ENCODE results near the gene MRFAP1.
"Not testable (repeated sequence)": the region's sequence is repeated elsewhere in the genome, so short reads cannot be mapped to it uniquely, and the experiment has no call there.

Gene MRFAP1

DNA sequence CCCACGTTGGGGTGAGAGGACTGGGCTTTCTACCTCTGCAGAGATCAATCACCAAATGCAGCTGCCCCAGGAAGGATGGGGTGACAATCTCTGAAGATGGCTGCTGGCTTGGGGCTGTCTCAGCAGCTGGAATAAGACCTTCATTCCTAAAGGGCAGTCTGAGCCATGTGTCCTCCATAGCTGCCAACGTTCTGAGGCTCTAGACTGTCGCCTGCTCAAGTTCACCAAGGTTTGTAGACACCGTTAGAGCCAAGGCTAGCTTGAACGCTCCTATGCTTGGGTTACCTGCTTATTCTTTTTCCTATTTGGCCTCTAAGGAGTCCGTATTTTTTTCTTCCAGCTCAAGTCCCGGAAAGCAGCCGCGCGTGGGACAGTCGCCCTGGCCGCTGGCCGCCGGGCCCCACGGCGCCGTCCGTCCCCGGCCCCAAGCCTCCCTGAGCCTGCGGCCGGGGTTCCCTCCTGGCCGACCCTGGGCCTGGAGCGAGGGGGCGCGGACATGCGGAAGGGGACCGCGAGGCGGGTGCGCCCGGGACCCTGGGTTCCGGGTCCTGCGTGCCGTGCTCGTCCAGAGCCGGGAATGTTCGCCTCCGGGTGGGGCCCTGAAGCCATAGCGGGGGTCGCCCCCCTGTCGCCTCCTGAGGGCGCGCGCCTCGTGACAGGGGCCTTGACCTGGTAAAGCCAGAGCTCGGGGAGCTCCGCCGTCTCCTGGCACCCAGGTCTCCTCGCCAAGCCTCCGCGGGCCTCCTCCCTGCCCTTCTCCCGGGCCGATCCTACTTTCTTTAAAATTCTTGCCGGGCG is 23.3 kb downstream of the MRFAP1 start:
- H3K4me3 ChIP-seq (ENCODE audit: low read depth, low read length) = no peak overlapping the region
- DNase-seq (ENCODE audit: low read depth) = no peak
- TF ChIP-seq CTCF (IDR thresholded peaks at IDR 0.05; ENCODE audit: insufficient read depth, low read depth, low read length, missing control alignments) = no peak

DNA sequence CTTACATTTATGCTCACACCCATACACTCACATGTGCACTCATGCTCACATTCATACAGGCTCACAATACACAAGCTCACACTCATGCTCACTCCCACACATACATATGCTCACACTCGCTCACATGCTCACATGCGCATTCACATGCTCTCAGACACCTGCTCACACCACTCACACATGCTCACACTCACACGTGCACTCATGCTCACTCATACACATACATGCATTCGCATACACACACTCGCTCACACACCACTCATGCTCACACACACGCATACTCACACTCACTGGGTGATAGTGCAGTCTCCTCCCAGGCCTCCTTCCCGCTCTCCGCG is 24.8 kb downstream of the MRFAP1 start:
- no peak for DNase-seq (ENCODE audit: low read depth)
- H3K4me3 ChIP-seq (ENCODE audit: low read depth, low read length) = no peak overlapping the region
- TF ChIP-seq CTCF (IDR thresholded peaks at IDR 0.05; ENCODE audit: insufficient read depth, low read depth, low read length, missing control alignments) = no peak

DNA sequence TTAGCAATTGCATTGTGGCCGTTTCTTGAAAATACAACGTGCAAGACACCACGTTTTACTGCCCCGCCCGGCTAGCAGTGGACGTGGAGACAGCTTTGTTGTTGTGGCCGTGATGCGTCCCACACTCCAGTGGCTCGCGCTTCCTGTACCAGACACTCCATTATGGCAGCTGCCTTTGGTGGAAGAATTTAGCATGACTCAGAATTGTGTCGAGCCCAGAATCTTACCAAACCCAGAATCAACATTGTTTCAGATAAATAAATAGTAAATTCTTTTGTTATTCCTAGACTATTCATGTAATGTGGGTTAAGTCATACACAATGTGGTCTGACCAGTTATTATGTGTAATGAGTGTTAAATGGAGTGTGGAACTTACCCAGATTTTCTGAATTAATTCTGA is 27.9 kb downstream of the MRFAP1 start:
- DNase-seq (ENCODE audit: low read depth) = no peak
- no peak overlapping the region for H3K4me3 ChIP-seq (ENCODE audit: low read depth, low read length)
- TF ChIP-seq CTCF (IDR thresholded peaks at IDR 0.05; ENCODE audit: insufficient read depth, low read depth, low read length, missing control alignments) = no peak

DNA sequence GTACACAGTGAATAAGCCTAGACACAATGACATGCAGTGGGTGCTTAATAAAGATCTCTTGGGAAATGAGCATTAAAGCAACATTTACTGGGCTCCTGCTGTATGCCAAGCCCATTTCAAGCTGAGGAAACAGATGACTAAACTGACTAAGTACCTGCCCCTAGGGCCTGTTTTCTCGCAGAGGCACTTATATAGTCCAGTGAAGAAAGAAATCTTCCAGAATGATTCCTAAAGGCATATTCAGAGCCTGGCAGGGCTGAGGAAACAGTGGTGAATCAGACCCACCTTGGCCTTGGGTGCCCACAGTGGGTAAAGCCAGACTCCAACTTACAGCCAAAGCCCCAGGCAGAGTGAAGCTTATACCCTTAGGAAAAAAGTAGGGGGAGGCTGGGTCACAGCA is 31.2 kb downstream of the MRFAP1 start:
- H3K4me3 ChIP-seq (ENCODE audit: low read depth, low read length) = no peak overlapping the region
- no peak for DNase-seq (ENCODE audit: low read depth)
- TF ChIP-seq CTCF (IDR thresholded peaks at IDR 0.05; ENCODE audit: insufficient read depth, low read depth, low read length, missing control alignments) = no peak

GRCh38 chr4:6672131-6672530 is 31.6 kb downstream of the MRFAP1 start:
- TF ChIP-seq CTCF (IDR thresholded peaks at IDR 0.05; ENCODE audit: insufficient read depth, low read depth, low read length, missing control alignments) = no peak

GRCh38 chr4:6672541-6673190 is 32.2 kb downstream of the MRFAP1 start:
- not testable (repeated sequence) for H3K4me3 ChIP-seq (ENCODE audit: low read depth, low read length)

More at GRCh38 chr4:6672131-6672530, 31.6 kb downstream of the MRFAP1 start:
- no peak overlapping the region for H3K4me3 ChIP-seq (ENCODE audit: low read depth, low read length)
- DNase-seq (ENCODE audit: low read depth) = no peak

DNA sequence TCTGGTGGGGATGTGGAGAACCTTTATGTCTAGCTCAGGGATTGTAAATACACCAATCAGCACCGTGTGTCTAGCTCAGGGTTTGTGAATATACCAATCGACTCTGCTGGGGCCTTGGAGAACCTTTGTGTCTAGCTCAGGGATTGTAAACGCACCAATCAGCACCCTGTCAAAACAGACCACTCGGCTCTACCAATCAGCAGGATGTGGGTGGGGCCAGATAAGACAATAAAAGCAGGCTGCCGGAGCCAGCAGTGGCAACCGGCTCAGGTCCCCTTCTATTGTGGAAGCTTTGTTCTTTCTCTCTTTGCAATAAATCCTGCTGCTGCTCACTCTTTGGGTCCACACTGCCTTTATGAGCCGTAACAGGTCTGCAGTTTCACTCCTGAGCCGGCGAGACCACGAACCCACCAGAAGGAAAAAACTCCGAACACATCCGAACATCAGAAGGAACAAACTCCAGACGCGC is 32.7 kb downstream of the MRFAP1 start:
- peak overlapping the region; percentile 65 for H3K4me3 ChIP-seq (ENCODE audit: low read depth, low read length)
- not testable (repeated sequence) for DNase-seq (ENCODE audit: low read depth)

More at GRCh38 chr4:6672541-6673190, 32.2 kb downstream of the MRFAP1 start:
- not testable (repeated sequence) for DNase-seq (ENCODE audit: low read depth)

Measured in GM12865 (cell line).